ENCODE measurements around the gene MAN2A1.

- TF ChIP-seq CTCF (IDR thresholded peaks at IDR 0.05; ENCODE audit: poor library complexity, severe bottlenecking) (no peak), POLR2AphosphoS5 (IDR thresholded peaks at IDR 0.05) (no peak), RAD21 (conservative IDR thresholded peaks at IDR 0.05) (no peak)
These were observed 210.7 kb downstream of the MAN2A1 start for GRCh38 chr5:109900461-109900860.

Data from neural cell (in vitro differentiated cells).